Measurements from ENCODE around the gene HOXB1. TPM values are rescaled to one million over a fixed set of nuclear protein-coding genes. Genes with fewer than 3 reads are reported as not detected.

Gene HOXB1
- total RNA-seq, 1 experiment from 2014 or later = not detected

Other genes starting within 250 kb of the HOXB1 start
- gene SKAP1, start 100.8 kb downstream of the HOXB1 start, total RNA-seq (2014; rRNA removed; shearing (Covaris generic)) = 0.17 TPM in 1 of 2 replicates, not detected in the other
- 1.3 and 15.9 TPM in 2 replicates for gene HOXB2, start 14.1 kb upstream of the HOXB1 start, total RNA-seq (2014; rRNA removed; shearing (Covaris generic))
- 0.68 and 2.5 TPM in 2 replicates for gene HOXB4, start 47.3 kb upstream of the HOXB1 start, total RNA-seq (2014; rRNA removed; shearing (Covaris generic))
- 1.3 and 3.1 TPM in 2 replicates for gene HOXB3, start 59.2 kb upstream of the HOXB1 start, total RNA-seq (2014; rRNA removed; shearing (Covaris generic))
- gene HOXB5, start 62.8 kb upstream of the HOXB1 start, total RNA-seq (2014; rRNA removed; shearing (Covaris generic)) = 0.06 TPM in 1 of 2 replicates, not detected in the other
- gene HOXB6, start 74.0 kb upstream of the HOXB1 start, total RNA-seq (2014; rRNA removed; shearing (Covaris generic)) = 2.4 and 6.7 TPM in 2 replicates
- gene HOXB7, start 80.0 kb upstream of the HOXB1 start, total RNA-seq (2014; rRNA removed; shearing (Covaris generic)) = 10.6 and 13.2 TPM in 2 replicates
- gene HOXB8, start 84.3 kb upstream of the HOXB1 start, total RNA-seq (2014; rRNA removed; shearing (Covaris generic)) = 6.9 and 12.4 TPM in 2 replicates
- 4.7 and 10.6 TPM in 2 replicates for gene HOXB9, start 95.3 kb upstream of the HOXB1 start, total RNA-seq (2014; rRNA removed; shearing (Covaris generic))
- not detected in 2 replicates for gene PRAC1, start 191.5 kb upstream of the HOXB1 start, total RNA-seq (2014; rRNA removed; shearing (Covaris generic))
- not detected in 2 replicates for gene PRAC2, start 192.2 kb upstream of the HOXB1 start, total RNA-seq (2014; rRNA removed; shearing (Covaris generic))
- gene HOXB13, start 197.7 kb upstream of the HOXB1 start, total RNA-seq (2014; rRNA removed; shearing (Covaris generic)) = 2.5 and 3.2 TPM in 2 replicates